Ramos (cell line): ENCODE measurements around the gene SPON2.

Experiments
- in situ Hi-C: fragments of 300-500 bp; cut with MboI; formaldehyde crosslinking; loops from one replicate; pipeline ENCODE4 v1.14.3; 2022; ENCODE audit warnings: low sequenced_read_pairs; ENCODE audit not compliant: unreplicated experiment

The SPON2 gene

DNA sequence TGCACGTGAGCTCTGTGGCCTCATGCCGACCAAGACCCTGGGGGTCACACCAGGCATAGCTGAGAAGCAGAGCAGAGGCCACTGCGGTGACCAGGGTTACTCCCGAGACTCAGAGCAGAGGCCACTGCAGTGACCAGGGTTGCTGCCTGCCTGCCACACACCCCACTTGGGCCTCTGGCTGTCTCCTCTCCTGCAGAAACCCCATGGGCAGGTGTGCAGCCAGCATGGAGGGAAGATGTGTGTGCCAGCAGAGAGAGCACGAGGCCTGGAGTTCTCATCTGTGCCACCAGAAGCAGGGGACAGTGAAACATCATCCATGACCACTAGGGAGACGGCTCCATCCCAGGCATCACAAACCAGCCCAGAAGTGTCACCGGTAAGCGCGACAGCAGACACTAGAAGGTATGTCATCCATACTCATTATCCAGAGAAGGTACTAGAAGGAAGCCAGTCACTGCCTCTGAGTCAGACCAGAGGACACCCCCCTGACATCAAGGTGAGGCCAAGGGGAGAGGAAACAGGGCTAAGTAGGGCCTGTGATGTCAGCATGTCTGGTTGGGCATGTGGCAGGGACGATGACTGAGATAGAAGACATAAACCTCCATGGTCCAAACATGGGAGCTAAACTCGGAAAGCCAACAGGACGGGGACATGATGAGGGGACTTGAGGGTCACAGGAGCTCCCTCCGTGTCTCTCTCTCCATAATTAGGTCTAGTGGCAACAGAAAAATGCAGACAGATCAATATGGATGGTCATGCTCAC is 24.2 kb upstream of the SPON2 start:
- in situ Hi-C loops: no loop called here

- in situ Hi-C loops: no loop called here
Observed at GRCh38 chr4:1195891-1196401, 23.6 kb upstream of the SPON2 start.

- in situ Hi-C loops: no loop called here
Observed at GRCh38 chr4:1195109-1195671, 22.8 kb upstream of the SPON2 start.

DNA sequence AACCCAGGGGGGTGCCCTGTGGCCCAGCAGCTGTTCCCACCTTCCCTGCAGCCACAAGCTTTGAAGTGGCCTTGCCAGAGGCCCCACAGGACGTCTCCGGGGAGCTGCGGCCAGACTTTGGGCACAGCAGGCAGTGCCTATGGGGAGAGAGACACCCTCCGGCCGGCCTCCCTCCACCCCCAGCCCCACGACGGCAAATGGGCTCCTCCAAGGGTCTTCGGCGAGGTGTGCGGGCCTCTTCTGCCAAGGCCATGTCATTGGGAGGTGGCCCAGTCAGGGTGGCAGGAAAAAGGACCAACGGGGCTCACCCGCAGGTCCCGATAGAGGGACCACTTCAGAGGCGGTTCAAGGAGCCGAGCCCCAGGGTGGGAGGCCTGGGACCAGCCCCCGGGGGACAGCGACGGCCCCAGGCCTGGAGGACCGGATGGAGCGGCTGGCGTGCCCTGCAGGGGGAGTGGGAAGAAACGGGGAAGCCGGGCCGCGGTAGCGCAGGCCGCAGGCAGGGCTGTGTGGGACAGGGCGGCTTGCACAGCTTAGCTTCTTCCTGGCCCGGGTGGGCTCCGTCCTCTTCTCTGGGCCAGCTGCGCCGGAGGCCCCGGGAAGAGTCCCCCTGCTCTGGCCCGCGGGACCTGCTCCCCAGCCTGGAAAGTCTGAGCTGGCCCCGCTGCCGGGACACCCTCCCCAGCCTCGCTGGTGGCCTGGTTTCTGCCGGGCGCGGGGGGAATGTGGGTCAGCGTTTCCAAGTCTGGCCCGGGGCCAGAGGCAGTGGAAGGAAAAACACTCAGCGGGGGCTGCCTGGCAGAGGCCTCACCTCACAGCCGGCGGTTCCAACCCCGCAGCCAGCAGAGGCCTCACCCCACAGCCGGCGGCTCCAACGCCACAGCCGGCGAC is 21.9 kb upstream of the SPON2 start:
- in situ Hi-C loops: no loop called here

GRCh38 chr4:1193206-1194009 is 21.0 kb upstream of the SPON2 start:
- in situ Hi-C loops: no loop called here

DNA sequence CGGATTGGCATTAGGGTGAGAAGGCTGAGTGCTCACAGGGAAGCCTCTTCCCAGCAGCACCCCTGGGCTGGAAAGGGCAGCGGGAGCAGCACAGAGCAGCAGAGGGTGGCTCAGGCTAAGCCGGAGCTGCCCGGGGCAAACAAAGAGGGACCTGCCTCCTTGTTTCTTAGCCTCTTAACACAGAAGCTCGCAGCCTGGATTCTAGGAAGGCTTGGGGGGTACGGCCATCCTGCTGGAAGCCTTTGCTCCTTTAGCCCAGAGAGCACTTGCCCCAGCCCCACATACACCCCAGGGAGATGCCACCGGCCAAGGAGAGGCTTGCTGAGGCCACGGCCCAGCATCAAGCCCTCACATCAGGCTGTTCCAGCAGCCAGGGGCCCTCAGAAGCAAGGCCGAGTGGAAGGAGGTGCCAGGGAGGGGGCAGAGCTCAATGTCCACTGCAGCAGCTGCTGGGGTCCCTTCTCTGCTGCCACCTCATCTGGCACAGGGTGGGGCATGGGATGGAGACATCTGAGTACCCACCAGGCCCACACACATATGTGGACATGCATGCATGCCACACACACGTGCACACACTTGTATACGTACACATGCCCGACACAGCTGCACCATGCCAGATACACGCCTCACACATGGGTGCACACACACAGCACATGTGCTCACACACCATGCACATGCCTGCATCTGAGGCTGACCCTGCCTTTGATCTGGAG is 20.3 kb upstream of the SPON2 start:
- in situ Hi-C loops: no loop called here

GRCh38 chr4:1192091-1192492 is 19.7 kb upstream of the SPON2 start:
- in situ Hi-C loops: no loop called here

- in situ Hi-C loops: no loop called here
Observed at GRCh38 chr4:1191621-1192020, 19.2 kb upstream of the SPON2 start.

DNA sequence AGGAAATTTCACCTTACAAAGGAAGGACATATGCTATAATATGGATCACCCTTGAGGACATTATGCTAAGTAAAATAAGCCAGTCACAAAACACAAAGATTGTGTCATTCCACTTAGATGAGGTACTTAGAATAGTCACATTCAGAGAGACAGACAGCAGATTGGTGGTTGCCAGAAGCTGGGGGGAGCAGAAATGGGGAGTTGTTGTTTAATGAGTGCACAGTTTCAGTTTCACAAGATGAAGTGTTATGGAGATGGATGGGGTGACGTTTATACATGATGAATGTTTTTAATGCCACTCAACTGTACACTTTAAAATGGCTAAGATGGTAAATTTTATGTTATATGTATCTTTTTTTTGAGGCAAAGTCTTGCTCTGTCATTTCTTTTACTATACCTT is 14.8 kb upstream of the SPON2 start:
- in situ Hi-C loops: no loop called here

GRCh38 chr4:1183985-1184773 is 11.8 kb upstream of the SPON2 start:
- in situ Hi-C loops: no loop called here

DNA sequence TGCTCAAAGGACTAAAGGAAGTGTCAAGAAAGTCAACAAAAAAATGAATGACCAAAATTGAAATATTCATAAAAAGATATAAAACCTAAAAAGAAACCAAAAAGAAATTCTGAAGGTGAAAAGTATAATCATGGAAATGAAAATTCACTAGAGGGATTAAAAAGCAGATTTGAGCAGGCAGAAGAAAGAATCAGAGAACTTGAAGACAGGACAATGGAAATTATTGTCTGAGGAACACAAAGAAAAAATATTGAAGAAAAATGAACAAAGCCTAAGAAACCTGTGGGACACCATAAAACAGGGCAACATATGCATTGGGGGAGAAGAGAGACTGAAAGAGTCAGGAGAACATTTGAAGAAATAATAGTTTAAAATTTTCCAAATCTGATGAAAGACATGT is 9.9 kb upstream of the SPON2 start:
- in situ Hi-C loops: no loop called here

GRCh38 chr4:1180663-1181062 is 8.3 kb upstream of the SPON2 start:
- in situ Hi-C loops: no loop called here

DNA sequence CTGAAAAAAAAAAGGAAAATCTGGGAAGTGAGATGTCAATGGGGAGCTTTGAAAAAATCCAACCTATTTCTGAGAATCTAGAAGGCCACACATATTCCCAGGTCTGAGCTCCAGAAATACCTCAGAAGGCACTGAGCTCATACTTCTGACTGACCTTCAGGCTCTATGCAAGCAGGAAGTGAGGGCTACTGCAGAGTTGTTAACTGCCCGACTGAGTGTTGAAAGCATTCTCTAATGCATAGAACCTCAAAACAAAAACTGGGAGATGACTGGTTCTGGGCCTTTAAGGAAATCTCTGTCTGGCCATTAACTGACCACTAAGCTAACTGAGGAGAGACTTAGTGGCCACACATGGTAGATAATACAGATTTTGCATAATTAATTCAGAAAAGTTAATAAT is 7.6 kb upstream of the SPON2 start:
- in situ Hi-C loops: no loop called here

DNA sequence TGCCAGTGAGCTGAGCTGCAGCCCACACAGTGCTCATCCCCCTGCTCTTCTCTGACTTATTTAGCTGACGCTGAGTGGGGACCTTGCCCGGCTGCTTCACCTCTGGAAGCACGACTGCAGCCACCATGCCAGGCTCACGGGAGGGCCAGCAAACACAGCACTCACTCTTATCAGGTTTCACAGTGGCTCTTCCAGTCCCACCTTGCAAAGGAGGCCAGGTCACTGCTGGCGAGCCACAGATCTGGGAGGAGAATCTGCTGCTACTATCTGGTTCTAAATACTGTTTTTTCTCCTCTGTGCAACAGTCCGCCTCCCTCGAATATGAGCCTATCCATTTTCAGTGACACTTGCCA is 6.7 kb upstream of the SPON2 start:
- in situ Hi-C loops: no loop called here

- in situ Hi-C loops: no loop called here
Observed at GRCh38 chr4:1178300-1179088, 6.1 kb upstream of the SPON2 start.

DNA sequence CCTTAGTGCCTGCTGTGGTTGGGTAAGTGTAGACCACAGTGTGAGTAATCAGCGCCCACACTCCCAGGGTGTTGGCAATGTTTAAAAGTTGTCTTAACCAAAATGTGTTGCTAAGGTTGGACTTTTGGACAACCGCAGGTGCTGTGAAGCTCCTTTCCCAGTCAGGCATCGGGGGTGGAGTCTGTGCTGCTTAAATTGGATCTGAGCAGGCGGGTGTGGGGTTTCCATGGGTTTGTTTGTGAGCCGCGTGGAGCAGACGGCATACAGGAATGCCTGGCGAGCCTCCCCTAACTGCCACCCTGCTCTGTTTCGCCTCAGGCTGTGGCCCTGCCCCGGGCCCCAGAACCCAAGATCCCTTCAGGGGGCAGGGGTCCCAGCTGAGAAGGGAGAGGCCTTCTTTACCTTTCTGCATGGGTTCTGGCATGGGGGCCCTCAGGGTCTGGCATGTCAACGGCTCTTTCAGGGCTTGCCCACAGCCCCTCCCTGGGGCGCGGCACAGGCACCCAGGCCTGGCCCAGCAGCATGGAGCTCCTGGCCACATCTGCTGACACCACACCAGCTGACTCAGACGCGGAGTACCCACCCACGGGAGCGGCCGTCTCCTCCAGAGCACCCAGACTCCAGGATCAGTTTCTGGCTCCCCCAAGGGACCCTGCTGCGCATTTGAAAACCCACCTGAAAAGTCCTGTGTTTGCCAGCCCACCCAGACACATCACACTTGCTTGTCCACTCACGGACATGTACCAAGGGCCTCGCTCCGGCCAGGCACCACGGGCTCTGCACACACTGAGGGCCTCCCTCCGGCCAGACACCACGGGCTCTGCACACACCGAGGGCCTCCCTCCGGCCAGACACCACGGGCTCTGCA is 5.1 kb upstream of the SPON2 start:
- in situ Hi-C loops: no loop called here
